ENCODE data around the gene ZNF438. TPM values are rescaled to one million over a fixed set of nuclear protein-coding genes. Genes with fewer than 3 reads are reported as not detected.
A peak's percentile ranks its signal among the peaks of the same experiment; 100 is the strongest.

The ZNF438 gene
- total RNA-seq, 4 donors from 2014 or later: 6.1 to 14.1 (median 7.1) TPM

DNA sequence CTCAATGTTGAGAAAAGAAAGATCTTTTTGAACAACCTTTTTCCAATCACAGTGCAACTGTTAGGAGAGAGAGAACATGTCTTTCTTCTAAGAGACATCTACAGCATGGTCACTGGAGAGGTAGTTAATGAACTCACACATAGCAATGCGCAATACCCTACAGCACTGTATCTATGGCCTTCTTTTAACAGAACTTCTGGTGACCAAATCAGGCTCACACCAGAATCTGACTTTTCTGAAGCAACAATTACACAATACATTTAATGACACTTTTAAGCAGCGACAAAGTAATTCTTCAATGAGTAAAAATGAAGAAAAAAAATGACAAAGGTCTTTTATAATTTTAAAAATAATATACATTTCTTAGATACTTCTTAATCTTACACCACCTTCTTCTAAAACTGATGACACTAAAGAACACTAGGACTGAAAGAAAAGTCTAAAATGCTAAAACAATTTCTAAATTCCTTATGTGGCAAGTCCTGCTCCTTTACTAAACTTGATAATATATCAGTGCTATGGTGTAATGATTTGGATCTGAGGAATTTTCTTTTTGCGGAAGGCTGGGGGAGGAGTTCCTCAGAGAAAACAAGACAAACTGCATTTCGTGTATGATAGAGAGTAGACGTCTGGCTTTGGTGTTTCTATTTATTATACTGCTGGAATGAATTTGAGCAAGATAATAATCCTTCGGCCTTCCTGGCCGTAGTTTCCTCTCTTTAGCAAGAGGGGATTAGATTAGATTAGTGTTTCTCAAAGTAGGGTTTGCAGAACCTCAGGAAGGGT is 166.3 kb downstream of the ZNF438 start:
- H3K27ac ChIP-seq: no peak overlapping the region
- H3K9me3 ChIP-seq: no peaks in the 10 kb centered on the region
- DNase-seq (ENCODE audit: low spot score in 2 of 2): no peak
- H3K4me1 ChIP-seq: peaks cover 24% of the 10 kb centered on the region
- no peak overlapping the region for H3K4me3 ChIP-seq
- TF ChIP-seq, protein P1, sequence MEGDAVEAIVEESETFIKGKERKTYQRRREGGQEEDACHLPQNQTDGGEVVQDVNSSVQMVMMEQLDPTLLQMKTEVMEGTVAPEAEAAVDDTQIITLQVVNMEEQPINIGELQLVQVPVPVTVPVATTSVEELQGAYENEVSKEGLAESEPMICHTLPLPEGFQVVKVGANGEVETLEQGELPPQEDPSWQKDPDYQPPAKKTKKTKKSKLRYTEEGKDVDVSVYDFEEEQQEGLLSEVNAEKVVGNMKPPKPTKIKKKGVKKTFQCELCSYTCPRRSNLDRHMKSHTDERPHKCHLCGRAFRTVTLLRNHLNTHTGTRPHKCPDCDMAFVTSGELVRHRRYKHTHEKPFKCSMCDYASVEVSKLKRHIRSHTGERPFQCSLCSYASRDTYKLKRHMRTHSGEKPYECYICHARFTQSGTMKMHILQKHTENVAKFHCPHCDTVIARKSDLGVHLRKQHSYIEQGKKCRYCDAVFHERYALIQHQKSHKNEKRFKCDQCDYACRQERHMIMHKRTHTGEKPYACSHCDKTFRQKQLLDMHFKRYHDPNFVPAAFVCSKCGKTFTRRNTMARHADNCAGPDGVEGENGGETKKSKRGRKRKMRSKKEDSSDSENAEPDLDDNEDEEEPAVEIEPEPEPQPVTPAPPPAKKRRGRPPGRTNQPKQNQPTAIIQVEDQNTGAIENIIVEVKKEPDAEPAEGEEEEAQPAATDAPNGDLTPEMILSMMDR (IDR thresholded peaks at IDR 0.05): no peak
- TF ChIP-seq POLR2AphosphoS5 (IDR thresholded peaks at IDR 0.05) (no peak), EP300 (IDR thresholded peaks at IDR 0.05) (no peak), POLR2A (IDR thresholded peaks at IDR 0.05) (no peak)
- no peaks in the 10 kb centered on the region for H3K27me3 ChIP-seq
- no peaks in the 10 kb centered on the region for H3K36me3 ChIP-seq
- 62% methylated on average over 7 of the region's 7 CpGs for WGBS

DNA sequence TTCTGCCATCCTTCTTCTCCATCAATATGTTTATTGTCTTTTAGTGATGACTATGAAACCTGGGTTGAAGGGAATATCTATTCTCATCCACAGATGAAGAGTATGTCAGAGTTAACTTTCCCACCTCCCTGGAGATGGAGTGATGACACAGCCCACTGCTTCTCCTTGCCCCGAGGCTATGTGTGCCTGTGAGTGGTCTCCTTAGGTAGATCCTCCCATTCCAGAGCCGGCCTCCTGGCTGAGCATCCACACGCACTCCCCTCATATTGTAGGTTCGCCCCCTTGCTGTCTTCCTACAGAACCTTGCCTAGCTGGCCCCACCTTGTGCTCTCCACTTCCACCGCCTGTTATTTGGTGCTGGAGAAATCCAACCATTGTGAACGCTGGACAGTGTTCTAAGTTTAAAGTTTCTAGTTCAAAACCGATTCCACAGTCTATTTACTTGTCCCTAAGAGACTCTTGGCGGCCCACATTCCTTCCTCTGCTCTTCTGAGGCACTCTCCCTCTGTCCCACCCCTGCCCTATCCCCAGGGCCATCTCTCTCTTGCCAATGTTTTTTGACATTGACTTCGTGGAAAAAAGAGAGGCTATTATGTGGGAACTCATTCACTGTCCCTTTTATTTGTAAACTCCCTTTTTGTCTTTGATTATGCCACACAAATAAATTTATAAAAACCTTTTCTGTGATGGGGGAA is 168.0 kb downstream of the ZNF438 start:
- TF ChIP-seq POLR2AphosphoS5 (IDR thresholded peaks at IDR 0.05) (no peak), POLR2A (IDR thresholded peaks at IDR 0.05) (no peak), EP300 (IDR thresholded peaks at IDR 0.05) (no peak)
- TF ChIP-seq, protein P1 (IDR thresholded peaks at IDR 0.05): no peak
- no peaks in the 10 kb centered on the region for H3K36me3 ChIP-seq
- H3K4me1 ChIP-seq: peaks cover 24% of the 10 kb centered on the region
- H3K4me3 ChIP-seq: no peak overlapping the region
- no peaks in the 10 kb centered on the region for H3K27me3 ChIP-seq
- H3K27ac ChIP-seq: peak overlapping the region; percentile 50
- WGBS: 81% methylated on average over 9 of the region's 9 CpGs
- no peaks in the 10 kb centered on the region for H3K9me3 ChIP-seq
- DNase-seq (ENCODE audit: low spot score in 2 of 2): no peak

DNA sequence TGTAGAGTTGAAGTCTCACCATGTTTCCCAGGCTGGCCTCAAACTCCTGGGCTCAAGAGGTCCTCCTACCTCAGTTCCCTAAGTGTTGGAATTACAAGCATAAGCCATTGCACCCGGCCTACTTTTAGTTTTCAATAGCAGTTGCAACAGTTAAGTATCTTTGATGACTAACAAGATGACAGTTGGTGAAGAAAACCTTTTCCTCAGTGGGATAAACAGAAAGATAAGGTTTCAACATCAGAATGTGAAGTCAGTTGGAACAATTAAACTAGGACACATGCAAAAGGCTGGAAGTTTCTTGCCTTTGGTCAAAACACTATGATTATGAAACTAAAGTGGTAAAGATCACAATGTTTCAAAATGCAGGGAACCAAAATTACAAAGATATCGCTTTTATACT is 169.2 kb downstream of the ZNF438 start:
- H3K27me3 ChIP-seq: no peaks in the 10 kb centered on the region
- H3K27ac ChIP-seq: peak overlapping the region; percentile 64
- H3K36me3 ChIP-seq: no peaks in the 10 kb centered on the region
- DNase-seq (ENCODE audit: low spot score in 2 of 2): no peak
- H3K9me3 ChIP-seq: no peaks in the 10 kb centered on the region
- TF ChIP-seq EP300 (IDR thresholded peaks at IDR 0.05) (no peak), POLR2AphosphoS5 (IDR thresholded peaks at IDR 0.05) (peak in 1 of 3 donors; percentile 35), POLR2A (IDR thresholded peaks at IDR 0.05) (no peak)
- no peak overlapping the region for H3K4me3 ChIP-seq
- WGBS: 64% methylated on average over 2 of the region's 2 CpGs
- peaks cover 34% of the 10 kb centered on the region for H3K4me1 ChIP-seq

DNA sequence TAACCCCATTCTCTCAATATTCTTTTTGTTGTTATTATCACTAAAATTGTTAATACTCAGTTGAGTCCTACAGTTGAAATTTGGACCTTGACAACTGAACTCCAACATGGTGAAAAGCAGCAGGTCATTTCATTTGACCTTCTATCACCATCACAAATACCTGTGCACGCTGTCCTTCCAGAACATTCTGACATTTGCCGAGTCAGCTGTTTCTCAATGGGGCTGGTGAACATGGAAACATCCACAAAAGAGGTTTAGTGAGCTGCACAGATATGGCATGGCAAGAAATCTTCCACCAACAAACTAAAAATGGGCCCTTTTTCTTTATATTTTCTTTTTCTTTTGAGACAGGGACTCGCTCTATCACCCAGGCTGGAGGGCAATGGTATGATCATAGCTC is 169.7 kb downstream of the ZNF438 start:
- WGBS: 96% methylated on average over 3 of the region's 3 CpGs
- H3K36me3 ChIP-seq: no peaks in the 10 kb centered on the region
- peak overlapping the region; percentile 64 for H3K27ac ChIP-seq
- no peak overlapping the region for H3K4me3 ChIP-seq
- no peaks in the 10 kb centered on the region for H3K27me3 ChIP-seq
- DNase-seq (ENCODE audit: low spot score in 2 of 2): no peak
- no peaks in the 10 kb centered on the region for H3K9me3 ChIP-seq
- peaks cover 38% of the 10 kb centered on the region for H3K4me1 ChIP-seq
- TF ChIP-seq EP300 (IDR thresholded peaks at IDR 0.05): no peak
- TF ChIP-seq POLR2A (IDR thresholded peaks at IDR 0.05): no peak

DNA sequence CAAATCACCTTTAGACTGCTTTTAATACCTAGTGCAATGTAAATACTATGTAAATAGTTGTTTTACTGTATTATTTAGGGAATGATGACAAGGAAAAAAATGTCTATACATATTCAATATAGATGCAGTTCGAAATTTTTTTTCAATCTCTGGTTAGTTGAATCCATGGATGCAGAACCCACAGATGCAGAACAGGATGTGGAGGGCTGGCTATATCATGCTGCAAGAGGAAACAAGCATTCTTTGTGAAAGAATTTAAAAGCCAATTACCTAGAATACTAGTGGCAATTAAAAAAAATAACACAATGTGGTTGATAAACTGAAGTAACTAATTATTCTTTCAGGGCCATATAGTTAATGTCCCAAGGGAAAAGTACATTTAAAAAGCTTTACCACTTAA is 170.4 kb downstream of the ZNF438 start:
- H3K27ac ChIP-seq: no peak overlapping the region
- WGBS: 83% methylated on average over 1 of the region's 1 CpG
- no peaks in the 10 kb centered on the region for H3K36me3 ChIP-seq
- no peaks in the 10 kb centered on the region for H3K27me3 ChIP-seq
- TF ChIP-seq EP300 (IDR thresholded peaks at IDR 0.05) (no peak), POLR2AphosphoS5 (IDR thresholded peaks at IDR 0.05) (no peak), POLR2A (IDR thresholded peaks at IDR 0.05) (no peak)
- TF ChIP-seq, protein P1 (IDR thresholded peaks at IDR 0.05): no peak
- no peak overlapping the region for H3K4me3 ChIP-seq
- H3K4me1 ChIP-seq: peaks cover 38% of the 10 kb centered on the region
- DNase-seq (ENCODE audit: low spot score in 2 of 2): no peak
- no peaks in the 10 kb centered on the region for H3K9me3 ChIP-seq

DNA sequence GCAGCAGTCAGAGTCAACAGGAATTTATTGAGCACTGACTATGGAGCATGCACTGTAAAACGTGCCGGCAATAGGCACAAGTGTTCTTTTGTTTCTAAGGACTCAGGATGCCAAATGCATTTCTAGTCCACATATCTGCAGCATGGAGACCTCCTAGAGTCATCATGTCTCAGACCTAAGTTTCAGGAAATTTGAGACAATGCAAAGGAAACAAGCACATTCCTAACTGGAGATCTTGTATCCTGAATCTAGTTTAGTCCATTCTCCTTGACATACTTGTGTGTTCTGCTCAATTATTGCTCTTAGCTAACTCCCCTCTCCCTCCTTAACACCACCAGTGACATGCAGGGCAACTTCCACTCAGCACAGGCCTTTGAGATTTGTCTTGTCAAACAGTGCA is 173.2 kb downstream of the ZNF438 start:
- 58% methylated on average over 2 of the region's 2 CpGs for WGBS
- no peak for DNase-seq (ENCODE audit: low spot score in 2 of 2)
- H3K4me3 ChIP-seq: no peak overlapping the region
- H3K27ac ChIP-seq: peak overlapping the region; percentile 34
- H3K27me3 ChIP-seq: no peaks in the 10 kb centered on the region
- H3K36me3 ChIP-seq: no peaks in the 10 kb centered on the region
- peaks cover 30% of the 10 kb centered on the region for H3K4me1 ChIP-seq
- H3K9me3 ChIP-seq: no peaks in the 10 kb centered on the region
- no peak for TF ChIP-seq POLR2AphosphoS5 (IDR thresholded peaks at IDR 0.05)
- TF ChIP-seq POLR2A (IDR thresholded peaks at IDR 0.05): no peak
- TF ChIP-seq, protein P1 (IDR thresholded peaks at IDR 0.05): no peak
- no peak for TF ChIP-seq EP300 (IDR thresholded peaks at IDR 0.05)
